NCI-H1436 treated with DMSO at 0.1 percent for 48 hours (cell line): Measurements from ENCODE around the gene RPL10.

Experiments
- DNase-seq: peaks from one replicate; lab custom pipeline; 2025; lab: John Stamatoyannopoulos, UW

RPL10 gene

GRCh38 chrX:154401045-154401799, 3.0 kb downstream of the RPL10 start:
- no peak for DNase-seq

GRCh38 chrX:154401918-154402621, 3.9 kb downstream of the RPL10 start:
- no peak for DNase-seq

GRCh38 chrX:154402622-154403127, 4.5 kb downstream of the RPL10 start:
- DNase-seq: no peak

DNA sequence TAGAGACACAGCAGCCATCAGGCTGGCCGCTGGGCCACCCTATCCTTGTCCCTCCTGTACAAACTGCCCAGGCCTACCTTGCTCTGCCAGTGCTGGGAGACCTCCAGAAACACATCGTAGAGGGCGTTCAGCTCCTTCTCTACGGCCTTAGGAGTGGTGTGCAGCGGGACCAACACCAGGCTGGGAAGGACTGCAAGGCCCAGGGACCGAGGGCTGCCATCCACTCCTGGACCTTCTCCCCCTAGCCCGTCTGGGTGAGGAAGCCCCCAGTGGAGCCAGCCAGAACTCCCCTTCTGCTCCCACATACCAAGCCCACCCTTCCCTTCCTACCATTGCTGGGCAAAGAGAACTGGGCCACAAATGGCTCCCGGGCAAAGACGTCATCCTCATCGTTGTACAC, 5.0 kb downstream of the RPL10 start:
- DNase-seq: no peak

DNA sequence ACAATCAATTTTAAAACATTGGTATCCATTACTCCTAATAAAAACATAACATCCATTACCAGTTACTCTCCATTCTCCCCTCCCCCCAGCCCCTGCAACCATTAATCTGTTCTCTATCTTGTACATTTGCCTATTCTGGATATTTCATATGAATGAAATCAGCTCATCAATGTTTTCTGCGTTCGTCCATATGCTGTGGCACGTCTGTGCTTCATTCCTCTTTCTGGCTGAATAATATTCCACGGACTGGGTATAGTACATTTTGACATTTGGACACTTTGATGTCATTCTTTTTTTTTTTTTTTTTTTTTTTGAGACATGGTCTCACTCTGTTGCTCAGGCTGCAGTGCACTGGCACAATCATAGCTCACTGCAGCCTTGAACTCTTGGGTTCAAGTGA, 5.7 kb downstream of the RPL10 start:
- DNase-seq: no peak

GRCh38 chrX:154404625-154405192, 6.5 kb downstream of the RPL10 start:
- DNase-seq: no peak

GRCh38 chrX:154408659-154409221, 10.6 kb downstream of the RPL10 start:
- no peak for DNase-seq

GRCh38 chrX:154409222-154409871, 11.2 kb downstream of the RPL10 start, which contains the start of gene DNASE1L1:
DNASE1L1 (minus strand) TSS chrX:154409254; CDS start chrX:154405568, 3,686 bp downstream.
- DNase-seq: no peak

DNA sequence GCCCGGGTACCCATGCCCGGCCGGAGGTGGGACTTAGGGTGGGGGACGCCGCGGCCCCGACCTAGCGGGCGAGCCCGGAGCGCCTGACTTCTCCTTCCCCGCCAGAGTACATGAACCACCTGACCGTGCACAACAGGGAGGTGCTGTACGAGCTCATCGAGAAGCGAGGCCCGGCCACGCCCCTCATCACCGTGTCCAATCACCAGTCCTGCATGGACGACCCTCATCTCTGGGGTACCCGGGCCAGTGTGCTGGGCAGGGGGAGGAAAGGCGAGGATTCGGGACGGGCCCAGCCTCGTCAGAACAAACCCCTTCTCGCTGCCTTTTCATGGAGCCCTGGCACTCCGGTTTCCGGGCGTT, 13.8 kb downstream of the RPL10 start:
- DNase-seq: peak; percentile 18

GRCh38 chrX:154412468-154412867, 14.3 kb downstream of the RPL10 start:
- no peak for DNase-seq

DNA sequence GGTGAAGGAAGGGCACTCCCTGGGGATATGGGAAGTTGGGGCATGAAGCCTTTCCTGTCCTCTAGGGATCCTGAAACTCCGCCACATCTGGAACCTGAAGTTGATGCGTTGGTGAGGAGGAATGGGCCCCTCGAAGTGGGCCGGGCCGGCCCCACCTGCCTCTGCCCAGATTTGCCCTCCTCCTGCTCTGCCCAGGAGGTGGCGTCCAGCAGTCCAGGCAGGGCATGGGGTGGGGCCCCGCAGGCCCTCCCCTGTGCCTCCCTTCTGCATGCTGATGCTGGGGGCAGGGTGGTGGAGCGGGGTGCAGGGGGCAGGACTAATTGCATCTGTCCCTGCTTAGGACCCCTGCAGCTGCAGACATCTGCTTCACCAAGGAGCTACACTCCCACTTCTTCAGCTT, 15.0 kb downstream of the RPL10 start:
- no peak for DNase-seq

GRCh38 chrX:154417157-154417556, 19.0 kb downstream of the RPL10 start:
- no peak for DNase-seq

- no peak for DNase-seq
These were observed 21.0 kb downstream of the RPL10 start for GRCh38 chrX:154419189-154419588.

DNA sequence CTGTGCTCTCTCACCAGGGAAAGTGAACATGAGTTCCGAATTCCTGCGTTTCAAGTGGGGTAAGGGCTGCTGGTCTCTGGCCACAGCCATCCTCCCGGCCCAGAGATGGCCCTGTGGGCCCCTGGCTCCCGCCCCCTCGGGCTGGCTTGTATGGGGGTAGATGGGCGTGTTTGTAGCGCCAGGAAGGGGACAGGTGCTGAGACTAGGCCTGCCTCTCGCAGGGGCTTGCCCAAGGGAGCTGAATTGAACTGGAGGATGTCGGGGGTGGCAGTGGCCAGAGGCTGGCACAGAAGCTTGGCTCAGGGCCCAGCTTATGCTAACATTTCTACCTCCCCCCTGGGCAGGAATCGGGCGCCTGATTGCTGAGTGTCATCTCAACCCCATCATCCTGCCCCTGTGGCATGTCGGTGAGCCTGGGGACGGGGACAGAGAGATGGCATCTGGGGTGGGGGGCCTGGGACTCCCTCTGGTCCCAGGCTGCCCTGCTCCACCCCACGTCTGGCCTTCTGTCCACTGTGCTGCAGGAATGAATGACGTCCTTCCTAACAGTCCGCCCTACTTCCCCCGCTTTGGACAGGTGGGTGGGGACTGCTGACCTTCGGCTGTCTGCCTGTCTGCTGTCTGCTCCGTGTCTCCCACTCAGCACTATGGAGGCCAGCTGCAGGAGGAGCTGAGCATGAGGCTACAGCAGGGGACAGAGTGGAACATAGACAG, 21.7 kb downstream of the RPL10 start:
- DNase-seq: no peak

DNA sequence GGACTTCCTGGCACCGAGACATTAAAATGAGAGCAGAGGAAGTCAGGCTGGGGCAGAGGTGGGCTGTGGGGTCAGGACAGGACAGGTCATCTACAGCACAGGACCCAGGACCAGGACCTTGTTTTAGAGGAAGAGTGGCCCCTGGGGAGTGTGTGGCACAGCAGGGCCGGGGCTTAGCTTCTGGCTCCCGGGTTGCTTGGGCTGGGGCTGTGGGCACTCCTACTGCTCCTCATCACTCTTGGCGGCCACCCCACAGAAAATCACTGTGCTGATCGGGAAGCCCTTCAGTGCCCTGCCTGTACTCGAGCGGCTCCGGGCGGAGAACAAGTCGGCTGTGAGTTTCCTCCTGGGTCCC, 22.2 kb downstream of the RPL10 start:
- no peak for DNase-seq

DNA sequence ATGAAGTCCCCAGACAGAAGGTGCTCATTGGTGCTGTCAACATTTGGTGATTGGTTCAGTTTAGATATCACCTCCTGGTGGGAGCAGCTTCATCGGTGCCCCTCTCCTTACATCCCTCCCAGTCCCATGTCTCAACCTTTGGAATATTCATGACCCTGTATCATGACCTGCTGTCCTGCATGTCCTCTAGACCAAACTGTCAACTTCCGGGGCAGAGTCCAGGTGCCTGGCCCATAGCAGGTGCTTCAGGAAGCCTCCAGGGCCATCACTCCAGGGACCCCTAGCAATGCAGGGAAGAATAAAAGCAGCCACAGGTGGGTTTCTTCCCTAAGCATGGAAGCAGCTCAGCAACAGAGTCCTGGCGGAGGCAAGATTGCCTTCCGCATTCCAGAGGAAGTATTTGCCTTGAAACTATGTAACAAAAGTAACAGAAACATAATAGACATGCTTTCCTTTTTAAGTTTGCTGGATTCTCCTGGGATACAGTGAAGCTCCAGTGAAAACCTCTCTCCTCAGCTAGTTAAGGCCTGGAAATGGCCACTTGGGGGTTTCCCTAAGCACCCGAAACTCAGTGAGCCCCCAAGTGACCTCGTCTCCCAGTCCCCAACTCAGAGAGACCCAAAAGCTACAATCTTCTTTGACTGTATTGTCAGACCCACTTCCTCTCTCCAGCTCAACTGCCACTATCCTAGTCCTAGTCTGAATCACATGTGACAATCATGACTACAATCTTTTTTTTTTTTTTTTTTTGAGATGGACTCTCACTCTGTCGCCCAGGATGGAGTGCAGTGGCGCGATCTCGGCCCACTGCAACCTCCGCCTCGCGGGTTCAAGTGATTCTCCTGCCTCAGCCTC, 29.0 kb downstream of the RPL10 start:
- DNase-seq: no peak

DNA sequence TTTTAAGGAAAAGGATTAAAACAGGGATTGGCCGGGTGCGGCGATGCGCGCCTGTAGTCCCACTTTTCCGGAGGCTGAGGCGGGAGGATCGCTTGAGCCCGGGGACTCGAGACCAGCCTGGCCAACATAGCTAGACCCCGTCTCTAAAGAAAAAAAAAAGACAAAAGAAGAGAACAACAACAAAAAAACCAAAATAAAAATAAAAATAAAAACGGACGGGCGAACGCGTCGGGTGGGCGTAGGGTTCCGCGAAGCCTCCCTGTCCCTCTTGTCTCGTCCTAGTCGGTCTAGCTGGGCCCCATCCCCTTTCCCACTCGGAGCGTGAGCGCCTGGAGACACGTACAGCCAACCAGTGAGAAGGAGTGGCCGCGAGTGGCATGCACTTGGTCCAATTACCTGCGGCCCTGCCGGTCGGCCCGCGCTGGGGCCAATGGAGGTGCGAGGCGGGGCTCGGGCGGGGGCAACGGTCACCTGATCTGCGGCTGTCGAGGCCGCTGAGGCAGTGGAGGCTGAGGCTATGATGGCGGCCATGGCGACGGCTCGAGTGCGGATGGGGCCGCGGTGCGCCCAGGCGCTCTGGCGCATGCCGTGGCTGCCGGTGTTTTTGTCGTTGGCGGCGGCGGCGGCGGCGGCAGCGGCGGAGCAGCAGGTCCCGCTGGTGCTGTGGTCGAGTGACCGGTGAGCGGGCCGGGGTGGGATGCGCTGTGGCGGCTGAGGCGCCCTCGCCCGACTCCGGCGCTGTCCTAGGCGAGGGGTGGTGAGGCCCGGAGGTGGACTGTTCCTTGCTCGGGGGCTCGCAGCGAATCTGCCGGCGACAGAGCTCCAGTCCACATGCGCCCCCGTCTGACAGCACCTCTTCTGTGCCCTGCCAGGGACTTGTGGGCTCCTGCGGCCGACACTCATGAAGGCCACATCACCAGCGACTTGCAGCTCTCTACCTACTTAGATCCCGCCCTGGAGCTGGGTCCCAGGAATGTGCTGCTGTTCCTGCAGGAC, 30.3 kb downstream of the RPL10 start, which contains the start of gene ATP6AP1:
Gene ATP6AP1 (plus strand): TSS at position 502 of the 996 bp plus-strand sequence. CDS start 16 bp downstream, at position 518.
- DNase-seq: peak; percentile 86

DNA sequence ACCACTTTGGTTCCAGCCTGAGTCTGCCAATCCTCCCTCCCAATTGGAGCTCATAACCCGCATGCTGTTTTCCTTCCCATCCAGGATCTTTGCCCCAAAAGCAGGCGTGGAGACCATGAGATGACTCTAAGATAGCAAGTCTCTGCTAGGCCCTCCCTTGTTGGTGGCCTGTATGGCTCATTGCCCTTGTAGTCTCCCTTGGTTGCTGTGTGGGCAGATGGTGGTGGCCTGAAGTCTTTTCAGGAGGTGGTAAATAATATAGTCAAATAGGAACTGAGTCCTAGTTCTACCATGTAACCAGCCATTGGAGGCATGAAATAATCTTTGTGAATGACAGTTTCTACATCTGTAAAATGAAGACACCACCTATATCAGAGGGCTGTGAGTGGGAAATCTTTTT, 31.5 kb downstream of the RPL10 start:
- DNase-seq: no peak

DNA sequence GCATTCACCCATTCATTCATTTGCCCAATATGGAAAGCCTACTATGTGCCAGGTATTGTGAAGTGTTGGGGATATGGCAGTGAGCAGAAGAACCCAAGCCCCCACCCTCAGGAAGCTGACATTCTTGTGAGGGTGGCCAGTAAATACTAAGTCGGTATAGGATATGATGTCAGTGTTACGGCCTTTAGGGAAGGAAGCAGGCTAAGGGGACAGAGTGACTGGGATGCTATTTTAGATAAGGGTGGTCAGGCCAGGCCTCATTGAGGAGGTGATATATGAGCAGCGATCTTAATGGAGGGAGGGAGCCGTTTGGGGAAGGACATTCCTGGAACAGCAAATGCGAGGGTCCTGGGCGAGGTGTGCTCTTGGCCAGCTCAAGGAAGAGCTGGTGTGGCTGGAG, 32.3 kb downstream of the RPL10 start:
- DNase-seq: no peak
